Endothelial cell of umbilical vein (primary cell): ENCODE measurements around the gene CCR7. TPM values are rescaled to one million over a fixed set of nuclear protein-coding genes. Genes with fewer than 3 reads are reported as not detected.

Source experiments
- BruUV-seq: library from RNA; stranded (reverse); fragments of 400-500 nt; replicated peaks from 2 replicates; lab custom pipeline; 2021; lab: Mats Ljungman, UMichigan
- CTCF ChIA-PET: fragments of 300-600, 350-600 bp; sonication (Branson Sonifier 250); formaldehyde crosslinking; loops from one replicate; lab custom pipeline; 2021; ENCODE audit warnings: antibody characterized with exemption, inconsistent platforms; lab: Charles Lee
- POLR2A ChIA-PET: fragments of 300-600, 350-600 bp; sonication (Branson Sonifier 250); formaldehyde crosslinking; loops from one replicate; lab custom pipeline; 2021; ENCODE audit warnings: antibody characterized with exemption, inconsistent platforms; lab: Charles Lee
- DNase-seq: peaks from one replicate; pipeline ENCODE4 v3.0.0-alpha.2; 2011; ENCODE audit warnings: low read depth, low spot score
- FAIRE-seq: peaks from 2 replicates; lab custom pipeline; 2011; peaks lifted over from hg19 to GRCh38; lab: Jason Lieb, UNC
- H2AFZ ChIP-seq: 2 replicates; pipeline ENCODE4 v1.6.0; 2012; ENCODE audit warnings: low read depth, low read length, control low read depth, inconsistent platforms
- H3K27ac ChIP-seq: 2 replicates; pipeline ENCODE4 v1.5.1; 2011; ENCODE audit warnings: low read depth, mild to moderate bottlenecking, control low read depth, low read length, moderate library complexity; ENCODE audit not compliant: insufficient read depth
- H3K27me3 ChIP-seq, 2 experiments: 2 replicates each; pipeline versions ENCODE4 v1.6.0 to v1.6.1; 2011; ENCODE audit warnings: low read length in 2 of 2, mixed read lengths in 1 of 2; ENCODE audit not compliant: control insufficient read depth in 2 of 2, insufficient read depth in 2 of 2
- H3K36me3 ChIP-seq, 2 experiments: 2 replicates in 1 of 2; 3 replicates in 1 of 2; pipeline ENCODE4 v1.5.1; 2011; ENCODE audit warnings: low read length in 2 of 2, mild to moderate bottlenecking in 1 of 2, moderate library complexity in 1 of 2; ENCODE audit not compliant: control insufficient read depth in 2 of 2, insufficient read depth in 2 of 2; ENCODE audit errors: extremely low read depth in 1 of 2
- H3K4me1 ChIP-seq: 3 replicates; pipeline ENCODE4 v1.5.1; 2011; ENCODE audit warnings: mild to moderate bottlenecking, low read length; ENCODE audit not compliant: control insufficient read depth, insufficient read depth; ENCODE audit errors: extremely low read depth
- H3K4me2 ChIP-seq: 2 replicates; pipeline ENCODE4 v1.6.1; 2011; ENCODE audit warnings: low read length, control low read depth, mixed read lengths; ENCODE audit not compliant: insufficient read depth
- H3K4me3 ChIP-seq, 3 experiments: fragments of 200-600 bp in 1 of 3; sonication (generic), shearing (Covaris generic) in 1 of 3; replicated peaks in 1 of 3; 2 replicates each; pipeline ENCODE4 v1.5.1; 2011 to 2016; ENCODE audit warnings: control low read depth in 3 of 3, low read length in 3 of 3, mild to moderate bottlenecking in 2 of 3, inconsistent platforms in 1 of 3, low read depth in 1 of 3, moderate library complexity in 1 of 3; ENCODE audit not compliant: insufficient read depth in 1 of 3
- H3K79me2 ChIP-seq: 2 replicates; pipeline ENCODE4 v1.6.0; 2012; ENCODE audit warnings: low read length, inconsistent platforms; ENCODE audit not compliant: control insufficient read depth, insufficient read depth
- H3K9ac ChIP-seq: replicated peaks from 2 replicates; pipeline ENCODE3; 2011; ENCODE audit warnings: low read length, control low read depth; ENCODE audit not compliant: insufficient read depth; ENCODE audit errors: extremely low read depth
- H3K9me1 ChIP-seq: replicated peaks from 3 replicates; pipeline ENCODE4 v1.6.0; 2011; ENCODE audit warnings: mild to moderate bottlenecking, low read length; ENCODE audit not compliant: control insufficient read depth, insufficient read depth; ENCODE audit errors: extremely low read depth
- H3K9me3 ChIP-seq: replicated peaks from 2 replicates; pipeline ENCODE4 v1.5.1; 2012; ENCODE audit warnings: low read length, inconsistent platforms; ENCODE audit not compliant: control insufficient read depth, insufficient read depth
- H4K20me1 ChIP-seq: replicated peaks from 2 replicates; pipeline ENCODE3; 2011; ENCODE audit warnings: mild to moderate bottlenecking, low read length; ENCODE audit not compliant: control insufficient read depth, insufficient read depth; ENCODE audit errors: extremely low read depth
- EZH2 ChIP-seq: IDR thresholded peaks from 2 replicates; pipeline ENCODE4 v1.6.1; 2012; ENCODE audit warnings: borderline replicate concordance, low read depth, mild to moderate bottlenecking, moderate library complexity, low read length, inconsistent platforms; ENCODE audit not compliant: severe bottlenecking
- FOS ChIP-seq: IDR thresholded peaks from 2 replicates; pipeline ENCODE4 v1.6.1; 2011; ENCODE audit warnings: mild to moderate bottlenecking, low read length, moderate library complexity, borderline replicate concordance; ENCODE audit not compliant: insufficient read depth
- GATA2 ChIP-seq: IDR thresholded peaks from 2 replicates; pipeline ENCODE4 v1.7.0; 2011; ENCODE audit warnings: low read depth, mild to moderate bottlenecking, moderate library complexity, mixed read lengths, low read length; ENCODE audit not compliant: insufficient read length, insufficient read depth
- JUN ChIP-seq: IDR thresholded peaks from 2 replicates; pipeline ENCODE4 v1.6.1; 2011; ENCODE audit warnings: borderline replicate concordance, low read depth; ENCODE audit not compliant: insufficient read length, insufficient read depth
- MYC ChIP-seq: IDR thresholded peaks from one replicate; pipeline ENCODE4 v1.6.1; 2011; ENCODE audit warnings: mild to moderate bottlenecking, low read depth, low read length
- POLR2AphosphoS5 ChIP-seq: IDR thresholded peaks from 2 replicates; pipeline ENCODE4 v1.6.1; 2012; ENCODE audit warnings: low read depth, mild to moderate bottlenecking, control low read depth, low read length, moderate library complexity; ENCODE audit not compliant: insufficient read depth
- dilution Hi-C: fragments of 300-500 bp; cut with MboI; formaldehyde crosslinking; loops from one replicate; pipeline ENCODE4 v1.15.0; 2019; ENCODE audit warnings: low sequenced_read_pairs; ENCODE audit not compliant: extremely low pct_ligation_motif_present
- intact Hi-C: fragments of 100-400 bp; cut with micrococcal nuclease; formaldehyde crosslinking; loops from one replicate; pipeline ENCODE4 v1.10.0; 2022
- polyA plus RNA-seq, 4 experiments: library from polyadenylated mRNA; depleted of rRNA in 3 of 4; stranded (reverse) in 3 of 4; unstranded in 1 of 4; fragments of >200 nt; gene quantifications; 2 replicates each; pipeline versions ENCODE4 v1.2.1 to v1.2.3, GENCODE V29; 2011 to 2012; ENCODE audit warnings: missing spikeins in 1 of 4
- total RNA-seq: library from RNA; stranded (reverse); gene quantifications from 2 replicates; pipeline ENCODE4 v1.2.3, GENCODE V29; 2021
- TF ChIP-seq, protein P1 (sequence below), 2 donors: IDR thresholded peaks; 1 replicate in 1 of 2; 2 replicates in 1 of 2; pipeline ENCODE4 v1.5.1; 2011; ENCODE audit warnings: low read length in 2 of 2, mild to moderate bottlenecking in 2 of 2, moderate library complexity in 2 of 2, control low read depth in 1 of 2, inconsistent platforms in 1 of 2, low read depth in 1 of 2; ENCODE audit not compliant: insufficient read depth in 1 of 2; ENCODE audit errors: extremely low read depth in 1 of 2
- TF ChIP-seq, protein P2 (sequence below): IDR thresholded peaks from 2 replicates; pipeline ENCODE4 v1.6.1; 2011; ENCODE audit not compliant: insufficient read depth, insufficient read length

CCR7 gene
- total and polyA plus RNA-seq, 2 donors (not counting 3 experiments of a cell fraction or from before 2014, with no cell fraction given), result 0.18 TPM; not detected in 1

DNA sequence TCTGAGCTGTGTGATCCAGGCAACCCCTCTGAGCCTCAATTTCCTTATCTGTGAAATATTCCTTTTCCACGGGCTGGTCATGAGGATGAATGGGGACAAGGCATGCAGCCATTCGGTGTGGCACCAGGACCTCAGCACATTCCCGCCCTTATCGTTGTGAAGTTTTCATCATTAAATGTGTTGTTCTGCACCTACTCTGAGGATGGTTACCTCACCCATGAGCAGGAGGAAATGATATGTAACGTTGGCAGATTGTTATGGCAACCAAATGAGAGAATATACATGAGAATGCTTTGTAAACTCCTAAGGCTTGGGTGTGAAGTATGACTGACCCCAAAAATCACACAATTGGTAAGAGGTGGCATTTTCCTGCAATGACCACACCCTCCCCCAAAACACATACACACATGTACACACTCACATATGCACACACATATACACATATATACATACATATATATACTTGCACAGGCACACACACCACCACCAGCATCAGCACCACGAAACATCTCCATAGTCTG lies 42.8 kb upstream of the CCR7 start:
- no peak for FAIRE-seq
- DNase-seq, result no peak
- Histone ChIP-seq H3K9ac (no peak overlapping the region), H3K27me3 (peaks cover 21 to 22% of the 10 kb centered on the region in 2 experiments), H3K4me2 (no peak overlapping the region), H4K20me1 (no peaks in the 10 kb centered on the region), H3K79me2 (no peaks in the 10 kb centered on the region), H3K9me1 (no peaks in the 10 kb centered on the region), H3K36me3 (no peaks in the 10 kb centered on the region), H3K4me3 (no peak overlapping the region), H2AFZ (no peak overlapping the region), H3K9me3 (no peaks in the 10 kb centered on the region), H3K27ac (no peak overlapping the region), H3K4me1 (no peaks in the 10 kb centered on the region)
- intact Hi-C loops, result no loop called here
- dilution Hi-C loops, result no loop called here
- no peak for TF ChIP-seq JUN
- no peak for TF ChIP-seq POLR2AphosphoS5
- no peak for TF ChIP-seq EZH2
- TF ChIP-seq MYC, result no peak
- TF ChIP-seq FOS, result no peak
- TF ChIP-seq, protein P1, sequence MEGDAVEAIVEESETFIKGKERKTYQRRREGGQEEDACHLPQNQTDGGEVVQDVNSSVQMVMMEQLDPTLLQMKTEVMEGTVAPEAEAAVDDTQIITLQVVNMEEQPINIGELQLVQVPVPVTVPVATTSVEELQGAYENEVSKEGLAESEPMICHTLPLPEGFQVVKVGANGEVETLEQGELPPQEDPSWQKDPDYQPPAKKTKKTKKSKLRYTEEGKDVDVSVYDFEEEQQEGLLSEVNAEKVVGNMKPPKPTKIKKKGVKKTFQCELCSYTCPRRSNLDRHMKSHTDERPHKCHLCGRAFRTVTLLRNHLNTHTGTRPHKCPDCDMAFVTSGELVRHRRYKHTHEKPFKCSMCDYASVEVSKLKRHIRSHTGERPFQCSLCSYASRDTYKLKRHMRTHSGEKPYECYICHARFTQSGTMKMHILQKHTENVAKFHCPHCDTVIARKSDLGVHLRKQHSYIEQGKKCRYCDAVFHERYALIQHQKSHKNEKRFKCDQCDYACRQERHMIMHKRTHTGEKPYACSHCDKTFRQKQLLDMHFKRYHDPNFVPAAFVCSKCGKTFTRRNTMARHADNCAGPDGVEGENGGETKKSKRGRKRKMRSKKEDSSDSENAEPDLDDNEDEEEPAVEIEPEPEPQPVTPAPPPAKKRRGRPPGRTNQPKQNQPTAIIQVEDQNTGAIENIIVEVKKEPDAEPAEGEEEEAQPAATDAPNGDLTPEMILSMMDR (IDR thresholded peaks at IDR 0.05; ENCODE audit: extremely low read depth in 1 of 2, insufficient read depth in 1 of 2, low read depth in 1 of 2, low read length in 2 of 2), result no peak
- TF ChIP-seq GATA2, result no peak
- TF ChIP-seq, protein P2, sequence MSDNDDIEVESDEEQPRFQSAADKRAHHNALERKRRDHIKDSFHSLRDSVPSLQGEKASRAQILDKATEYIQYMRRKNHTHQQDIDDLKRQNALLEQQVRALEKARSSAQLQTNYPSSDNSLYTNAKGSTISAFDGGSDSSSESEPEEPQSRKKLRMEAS, result no peak
- POLR2A ChIA-PET, result no interaction called here
- CTCF ChIA-PET, result no interaction called here
- no TSS peak for BruUV-seq
